Natural killer cell (primary cell): ENCODE measurements around the gene SLC6A11. TPM values are rescaled to one million over a fixed set of nuclear protein-coding genes. Genes with fewer than 3 reads are reported as not detected.

Experiments used
- ATAC-seq, 3 donors: fragments of 150-1000 bp in 2 of 3; fragments of 200-7000 bp in 1 of 3; cut with Tn5 transposase; 1 replicate in 1 of 3; 2 replicates in 2 of 3; pipeline ENCODE4 v1.10.0; 2021; ENCODE audit warnings: mild to moderate bottlenecking in 2 of 3, moderate library complexity in 2 of 3
- DNase-seq, 2 donors: peaks; one replicate each; pipeline versions ENCODE4 v3.0.0 to v3.0.0-alpha.2; 2013 to 2021; ENCODE audit warnings: mixed read lengths in 1 of 2
- H3K27ac ChIP-seq: one replicate; pipeline ENCODE4 v1.5.1; 2013; ENCODE audit warnings: mild to moderate bottlenecking, low read length
- H3K27me3 ChIP-seq: one replicate; pipeline ENCODE4 v1.6.1; 2013; ENCODE audit warnings: low read length; ENCODE audit not compliant: control insufficient read depth, insufficient read depth
- H3K36me3 ChIP-seq: one replicate; pipeline ENCODE4 v1.6.1; 2013; ENCODE audit warnings: low read length; ENCODE audit not compliant: control insufficient read depth, insufficient read depth
- H3K4me1 ChIP-seq: one replicate; pipeline ENCODE4 v1.6.1; 2013; ENCODE audit warnings: low read length; ENCODE audit not compliant: control insufficient read depth, insufficient read depth
- H3K4me3 ChIP-seq: one replicate; pipeline ENCODE4 v1.5.1; 2013; ENCODE audit warnings: low read length
- H3K9me3 ChIP-seq: one replicate; pipeline ENCODE4 v1.6.1; 2013; ENCODE audit warnings: low read length; ENCODE audit not compliant: control insufficient read depth, insufficient read depth
- H3K27ac Mint-ChIP-seq, 2 donors: one replicate each; pipeline ENCODE4 v1.8.0; 2022; ENCODE audit warnings: mild to moderate bottlenecking in 2 of 2, mixed read lengths in 2 of 2, moderate library complexity in 1 of 2
- H3K27me3 Mint-ChIP-seq, 2 donors: one replicate each; pipeline ENCODE4 v1.8.0; 2022; ENCODE audit warnings: low read depth in 2 of 2, mixed read lengths in 2 of 2
- H3K36me3 Mint-ChIP-seq: one replicate; pipeline ENCODE4 v1.8.0; 2022; ENCODE audit warnings: mixed read lengths
- H3K4me1 Mint-ChIP-seq, 2 donors: one replicate each; pipeline ENCODE4 v1.8.0; 2022; ENCODE audit warnings: mixed read lengths in 2 of 2
- H3K4me3 Mint-ChIP-seq: one replicate; pipeline ENCODE4 v1.8.0; 2022; ENCODE audit warnings: mild to moderate bottlenecking, moderate library complexity, mixed read lengths
- H3K9me3 Mint-ChIP-seq, 2 donors: one replicate each; pipeline ENCODE4 v1.8.0; 2022; ENCODE audit warnings: mixed read lengths in 2 of 2
- WGBS: methylation state at CpG from one replicate; pipeline ENCODE4 v1.1.7; 2013; ENCODE audit warnings: missing lambda C conversion rate; ENCODE audit not compliant: insufficient coverage; 5-methylcytosine and 5-hydroxymethylcytosine counted together
- intact Hi-C: fragments of 100-400 bp; cut with micrococcal nuclease; formaldehyde crosslinking; loops from one replicate; pipeline ENCODE4 v1.14.2; 2022
- total RNA-seq, 4 donors: library from RNA; stranded (reverse); fragments of 120-200 nt in 1 of 4; gene quantifications; one replicate each; pipeline versions ENCODE4 v1.2.3 to v1.2.4, GENCODE V29; 2013 to 2022
- TF ChIP-seq, protein P1 (sequence below): fragments of 200-600 bp; IDR thresholded peaks from one replicate; pipeline ENCODE4 v1.8.0; 2022; ENCODE audit warnings: antibody characterized with exemption

The SLC6A11 gene
- total RNA-seq, 3 donors from 2014 or later (not counting 1 experiment from before 2014, with no cell fraction given), result not detected

GRCh38 chr3:10970306-10970960 is 154.4 kb downstream of the SLC6A11 start:
- Mint-ChIP-seq H3K9me3 (no peaks in the 10 kb centered on the region), H3K4me3 (no peak overlapping the region), H3K27me3 (peaks cover 12 to 19% of the 10 kb centered on the region in 2 donors), H3K36me3 (no peaks in the 10 kb centered on the region), H3K4me1 (no peaks in the 10 kb centered on the region), H3K27ac (no peak overlapping the region)
- WGBS, result 80% methylated on average over 5 of the region's 5 CpGs
- Histone ChIP-seq H3K27me3 (no peaks in the 10 kb centered on the region), H3K4me1 (no peaks in the 10 kb centered on the region), H3K4me3 (no peak overlapping the region), H3K36me3 (no peaks in the 10 kb centered on the region), H3K27ac (no peak overlapping the region), H3K9me3 (no peaks in the 10 kb centered on the region)
- TF ChIP-seq, protein P1, sequence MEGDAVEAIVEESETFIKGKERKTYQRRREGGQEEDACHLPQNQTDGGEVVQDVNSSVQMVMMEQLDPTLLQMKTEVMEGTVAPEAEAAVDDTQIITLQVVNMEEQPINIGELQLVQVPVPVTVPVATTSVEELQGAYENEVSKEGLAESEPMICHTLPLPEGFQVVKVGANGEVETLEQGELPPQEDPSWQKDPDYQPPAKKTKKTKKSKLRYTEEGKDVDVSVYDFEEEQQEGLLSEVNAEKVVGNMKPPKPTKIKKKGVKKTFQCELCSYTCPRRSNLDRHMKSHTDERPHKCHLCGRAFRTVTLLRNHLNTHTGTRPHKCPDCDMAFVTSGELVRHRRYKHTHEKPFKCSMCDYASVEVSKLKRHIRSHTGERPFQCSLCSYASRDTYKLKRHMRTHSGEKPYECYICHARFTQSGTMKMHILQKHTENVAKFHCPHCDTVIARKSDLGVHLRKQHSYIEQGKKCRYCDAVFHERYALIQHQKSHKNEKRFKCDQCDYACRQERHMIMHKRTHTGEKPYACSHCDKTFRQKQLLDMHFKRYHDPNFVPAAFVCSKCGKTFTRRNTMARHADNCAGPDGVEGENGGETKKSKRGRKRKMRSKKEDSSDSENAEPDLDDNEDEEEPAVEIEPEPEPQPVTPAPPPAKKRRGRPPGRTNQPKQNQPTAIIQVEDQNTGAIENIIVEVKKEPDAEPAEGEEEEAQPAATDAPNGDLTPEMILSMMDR, result no peak
- intact Hi-C loops, result no loop called here
- DNase-seq (no peak), ATAC-seq (no peak)

DNA sequence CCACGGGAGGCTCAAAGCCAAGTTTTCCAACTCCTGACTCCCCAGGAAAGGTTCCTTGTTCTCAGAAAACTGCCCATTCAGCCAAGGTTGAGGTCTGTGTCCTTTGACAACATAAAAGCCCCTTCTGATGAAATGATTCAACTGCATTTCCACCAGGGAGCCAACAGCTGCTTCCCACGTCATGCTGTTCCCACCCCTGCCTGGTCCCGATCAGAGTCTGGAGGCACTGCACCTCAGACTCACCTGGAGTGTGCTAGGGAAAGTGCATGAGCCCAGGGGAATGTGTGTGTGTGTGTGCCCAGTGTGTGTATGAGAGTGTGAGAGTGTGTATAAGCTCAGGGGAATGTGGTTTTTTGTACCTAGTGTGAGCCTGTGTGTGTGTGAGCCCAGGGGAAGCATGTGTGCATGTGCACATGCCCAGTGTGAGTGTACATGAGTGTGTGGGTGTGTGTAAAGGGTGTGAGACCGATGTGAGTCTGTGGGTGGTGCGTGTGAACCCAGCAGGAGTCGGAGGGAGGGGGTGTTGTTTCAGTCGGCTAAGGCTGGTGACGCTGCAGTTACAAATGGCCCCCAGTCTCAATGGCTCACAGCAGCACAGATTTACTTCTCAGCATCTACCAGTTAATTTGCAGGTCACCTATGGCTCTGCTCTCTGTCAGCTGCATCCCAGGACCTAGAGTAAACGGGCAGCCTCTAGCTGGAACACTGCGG is 156.2 kb downstream of the SLC6A11 start:
- no peaks in the 10 kb centered on the region for H3K36me3 ChIP-seq
- 39% methylated on average over 10 of the region's 10 CpGs for WGBS
- Mint-ChIP-seq H3K4me3 (no peak overlapping the region), H3K9me3 (no peaks in the 10 kb centered on the region), H3K27me3 (peaks cover 18 to 19% of the 10 kb centered on the region in 2 donors), H3K36me3 (no peaks in the 10 kb centered on the region), H3K27ac (no peak overlapping the region), H3K4me1 (no peaks in the 10 kb centered on the region)
- no peaks in the 10 kb centered on the region for H3K9me3 ChIP-seq
- no peak overlapping the region for H3K4me3 ChIP-seq
- TF ChIP-seq, protein P1, result no peak
- DNase-seq (no peak), ATAC-seq (no peak)
- H3K4me1 ChIP-seq, result no peaks in the 10 kb centered on the region
- H3K27ac ChIP-seq, result no peak overlapping the region
- no peaks in the 10 kb centered on the region for H3K27me3 ChIP-seq
- intact Hi-C loops, result no loop called here

GRCh38 chr3:10973046-10973595 is 157.1 kb downstream of the SLC6A11 start:
- TF ChIP-seq, protein P1, result no peak
- no peaks in the 10 kb centered on the region for H3K9me3 Mint-ChIP-seq
- Histone ChIP-seq H3K9me3 (no peaks in the 10 kb centered on the region), H3K27me3 (no peaks in the 10 kb centered on the region), H3K27ac (no peak overlapping the region), H3K4me3 (no peak overlapping the region), H3K36me3 (no peaks in the 10 kb centered on the region), H3K4me1 (no peaks in the 10 kb centered on the region)
- WGBS, result 88% methylated on average over 13 of the region's 13 CpGs
- no peaks in the 10 kb centered on the region for H3K36me3 Mint-ChIP-seq
- H3K4me3 Mint-ChIP-seq, result no peak overlapping the region
- no peak for DNase-seq
- intact Hi-C loops, result no loop called here
- H3K4me1 Mint-ChIP-seq, result no peaks in the 10 kb centered on the region
- no peak overlapping the region for H3K27ac Mint-ChIP-seq
- H3K27me3 Mint-ChIP-seq, result peaks cover 15 to 19% of the 10 kb centered on the region in 2 donors
- no peak for ATAC-seq
